ENCODE results near the gene CRK. TPM values are rescaled to one million over a fixed set of nuclear protein-coding genes. Genes with fewer than 3 reads are reported as not detected.

The CRK gene
- polyA plus RNA-seq, 3 donors, result 22.3 to 28.0 (median 26.5) TPM

DNA sequence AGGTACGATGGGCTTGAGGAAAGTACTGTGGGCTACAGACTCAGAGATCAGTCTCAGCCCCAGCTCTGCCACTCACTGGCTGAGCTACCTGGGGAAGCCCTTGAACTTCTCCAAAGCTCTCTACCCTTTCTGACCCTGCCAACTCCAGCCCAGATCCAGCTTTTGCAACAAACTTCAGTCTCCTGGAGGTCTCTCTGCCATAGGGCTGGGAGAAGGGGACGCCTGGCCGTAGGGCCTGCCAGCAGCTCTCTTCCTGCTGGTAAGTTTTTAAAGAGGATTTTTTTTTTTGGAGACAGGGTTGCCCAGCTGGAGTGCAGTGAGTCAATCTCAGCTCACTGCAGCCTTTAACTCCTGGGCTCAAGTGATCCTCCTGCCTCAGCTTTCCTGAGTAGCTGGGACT lies 48.8 kb upstream of the CRK start:
- H3K27me3 ChIP-seq (ENCODE audit: control insufficient read depth in 2 of 2, insufficient read depth in 2 of 2, low read length in 2 of 2), result no peaks in the 10 kb centered on the region
- TF ChIP-seq, protein P1, sequence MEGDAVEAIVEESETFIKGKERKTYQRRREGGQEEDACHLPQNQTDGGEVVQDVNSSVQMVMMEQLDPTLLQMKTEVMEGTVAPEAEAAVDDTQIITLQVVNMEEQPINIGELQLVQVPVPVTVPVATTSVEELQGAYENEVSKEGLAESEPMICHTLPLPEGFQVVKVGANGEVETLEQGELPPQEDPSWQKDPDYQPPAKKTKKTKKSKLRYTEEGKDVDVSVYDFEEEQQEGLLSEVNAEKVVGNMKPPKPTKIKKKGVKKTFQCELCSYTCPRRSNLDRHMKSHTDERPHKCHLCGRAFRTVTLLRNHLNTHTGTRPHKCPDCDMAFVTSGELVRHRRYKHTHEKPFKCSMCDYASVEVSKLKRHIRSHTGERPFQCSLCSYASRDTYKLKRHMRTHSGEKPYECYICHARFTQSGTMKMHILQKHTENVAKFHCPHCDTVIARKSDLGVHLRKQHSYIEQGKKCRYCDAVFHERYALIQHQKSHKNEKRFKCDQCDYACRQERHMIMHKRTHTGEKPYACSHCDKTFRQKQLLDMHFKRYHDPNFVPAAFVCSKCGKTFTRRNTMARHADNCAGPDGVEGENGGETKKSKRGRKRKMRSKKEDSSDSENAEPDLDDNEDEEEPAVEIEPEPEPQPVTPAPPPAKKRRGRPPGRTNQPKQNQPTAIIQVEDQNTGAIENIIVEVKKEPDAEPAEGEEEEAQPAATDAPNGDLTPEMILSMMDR (IDR thresholded peaks at IDR 0.05), result no peak
- Mint-ChIP-seq H3K4me1 (peaks cover 8% of the 10 kb centered on the region), H3K4me3 (no peak overlapping the region), H3K27me3 (ENCODE audit: low read depth in 3 of 3) (peaks cover 0 to 5% (median 2%) of the 10 kb centered on the region in 3 donors), H3K9me3 (peaks cover 0 to 3% (median 0%) of the 10 kb centered on the region in 7 donors), H3K36me3 (peaks cover 68 to 92% of the 10 kb centered on the region in 2 donors), H3K27ac (no peak overlapping the region)
- no peaks in the 10 kb centered on the region for H3K9me3 ChIP-seq (replicated peaks in 1 of 2; ENCODE audit: control insufficient read depth in 1 of 2, insufficient read depth in 1 of 2, low read length in 2 of 2)
- peaks cover 15% of the 10 kb centered on the region for H4K20me1 ChIP-seq (ENCODE audit: insufficient read depth, low read length)
- H2AFZ ChIP-seq (ENCODE audit: insufficient read depth, low read depth, low read length, poor library complexity, severe bottlenecking), result no peak overlapping the region
- no peak overlapping the region for H3K4me3 ChIP-seq (replicated peaks in 1 of 3; ENCODE audit: low read depth in 2 of 3, low read length in 3 of 3)
- H3K27ac ChIP-seq (ENCODE audit: low read depth in 1 of 2, low read length in 2 of 2), result no peak overlapping the region
- DNase-seq, result no peak
- intact Hi-C loops (cut with micrococcal nuclease), result loop anchor here in 1 of 2 donors (5.0 kb wide), 1 partner anchor 58 kb away; no protein-coding TSS in a partner anchor
- peaks cover 0 to 6% of the 10 kb centered on the region in 2 donors for H3K4me1 ChIP-seq (ENCODE audit: control insufficient read depth in 1 of 2, insufficient read depth in 2 of 2, low read length in 2 of 2)
- no peak overlapping the region for H3K9ac ChIP-seq (ENCODE audit: insufficient read depth, low read length, poor library complexity, severe bottlenecking)
- H3K79me2 ChIP-seq (ENCODE audit: insufficient read depth, low read length), result no peaks in the 10 kb centered on the region
- no peak overlapping the region for H3K4me2 ChIP-seq (replicated peaks; ENCODE audit: extremely low read depth, low read length, poor library complexity, severe bottlenecking)
- H3K36me3 ChIP-seq (replicated peaks in 1 of 2; ENCODE audit: control insufficient read depth in 1 of 2, insufficient read depth in 2 of 2, low read length in 2 of 2), result peaks cover 46 to 71% of the 10 kb centered on the region in 2 donors
- WGBS (ENCODE audit: insufficient coverage), result 86% methylated on average over 1 of the region's 3 CpGs

DNA sequence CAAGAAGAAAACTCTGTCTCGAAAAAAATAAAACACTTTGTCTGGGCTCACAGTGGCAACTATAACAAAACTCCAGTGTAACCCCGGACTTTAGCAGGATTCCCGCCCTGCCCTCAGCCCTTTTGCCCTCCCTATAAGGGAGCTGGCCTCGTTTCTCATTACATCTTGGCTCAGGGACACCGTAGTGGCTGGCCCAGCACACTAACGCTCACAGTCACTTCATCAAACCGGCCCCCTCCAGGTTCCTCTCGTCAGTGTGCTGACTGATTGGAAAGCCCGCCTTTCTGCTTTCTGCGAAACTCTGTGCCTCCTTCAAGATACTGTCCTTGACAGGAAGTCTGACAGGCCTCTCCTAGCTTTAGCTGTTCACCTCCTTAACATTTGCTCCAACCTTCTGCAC lies 47.7 kb upstream of the CRK start:
- H2AFZ ChIP-seq (ENCODE audit: insufficient read depth, low read depth, low read length, poor library complexity, severe bottlenecking), result no peak overlapping the region
- intact Hi-C loops (cut with micrococcal nuclease), result loop anchor here in 1 of 2 donors (5.0 kb wide), 1 partner anchor 56 kb away; no protein-coding TSS in a partner anchor
- Mint-ChIP-seq H3K4me1 (no peaks in the 10 kb centered on the region), H3K36me3 (peaks cover 68 to 94% of the 10 kb centered on the region in 2 donors), H3K27ac (no peak overlapping the region), H3K4me3 (no peak overlapping the region), H3K9me3 (peaks cover 0 to 3% (median 0%) of the 10 kb centered on the region in 7 donors), H3K27me3 (ENCODE audit: low read depth in 3 of 3) (peaks cover 0 to 5% (median 3%) of the 10 kb centered on the region in 3 donors)
- H3K9ac ChIP-seq (ENCODE audit: insufficient read depth, low read length, poor library complexity, severe bottlenecking), result no peak overlapping the region
- H3K79me2 ChIP-seq (ENCODE audit: insufficient read depth, low read length), result no peaks in the 10 kb centered on the region
- 92% methylated on average over 10 of the region's 10 CpGs for WGBS (ENCODE audit: insufficient coverage)
- no peak overlapping the region for H3K27ac ChIP-seq (ENCODE audit: low read depth in 1 of 2, low read length in 2 of 2)
- peaks cover 3% of the 10 kb centered on the region for H4K20me1 ChIP-seq (ENCODE audit: insufficient read depth, low read length)
- H3K36me3 ChIP-seq (replicated peaks in 1 of 2; ENCODE audit: control insufficient read depth in 1 of 2, insufficient read depth in 2 of 2, low read length in 2 of 2), result peaks cover 42 to 72% of the 10 kb centered on the region in 2 donors
- H3K4me3 ChIP-seq (replicated peaks in 1 of 3; ENCODE audit: low read depth in 2 of 3, low read length in 3 of 3), result no peak overlapping the region
- no peaks in the 10 kb centered on the region for H3K4me1 ChIP-seq (ENCODE audit: control insufficient read depth in 1 of 2, insufficient read depth in 2 of 2, low read length in 2 of 2)
- no peak overlapping the region for H3K4me2 ChIP-seq (replicated peaks; ENCODE audit: extremely low read depth, low read length, poor library complexity, severe bottlenecking)
- TF ChIP-seq, protein P1 (IDR thresholded peaks at IDR 0.05), result no peak
- H3K27me3 ChIP-seq (ENCODE audit: control insufficient read depth in 2 of 2, insufficient read depth in 2 of 2, low read length in 2 of 2), result no peaks in the 10 kb centered on the region
- no peak for DNase-seq
- no peaks in the 10 kb centered on the region for H3K9me3 ChIP-seq (replicated peaks in 1 of 2; ENCODE audit: control insufficient read depth in 1 of 2, insufficient read depth in 1 of 2, low read length in 2 of 2)
